ENCODE measurements around the gene SUFU.
A peak's percentile ranks its signal among the peaks of the same experiment; 100 is the strongest.
"Not testable (repeated sequence)": the region's sequence is repeated elsewhere in the genome, so short reads cannot be mapped to it uniquely, and the experiment has no call there.

SUFU gene

DNA sequence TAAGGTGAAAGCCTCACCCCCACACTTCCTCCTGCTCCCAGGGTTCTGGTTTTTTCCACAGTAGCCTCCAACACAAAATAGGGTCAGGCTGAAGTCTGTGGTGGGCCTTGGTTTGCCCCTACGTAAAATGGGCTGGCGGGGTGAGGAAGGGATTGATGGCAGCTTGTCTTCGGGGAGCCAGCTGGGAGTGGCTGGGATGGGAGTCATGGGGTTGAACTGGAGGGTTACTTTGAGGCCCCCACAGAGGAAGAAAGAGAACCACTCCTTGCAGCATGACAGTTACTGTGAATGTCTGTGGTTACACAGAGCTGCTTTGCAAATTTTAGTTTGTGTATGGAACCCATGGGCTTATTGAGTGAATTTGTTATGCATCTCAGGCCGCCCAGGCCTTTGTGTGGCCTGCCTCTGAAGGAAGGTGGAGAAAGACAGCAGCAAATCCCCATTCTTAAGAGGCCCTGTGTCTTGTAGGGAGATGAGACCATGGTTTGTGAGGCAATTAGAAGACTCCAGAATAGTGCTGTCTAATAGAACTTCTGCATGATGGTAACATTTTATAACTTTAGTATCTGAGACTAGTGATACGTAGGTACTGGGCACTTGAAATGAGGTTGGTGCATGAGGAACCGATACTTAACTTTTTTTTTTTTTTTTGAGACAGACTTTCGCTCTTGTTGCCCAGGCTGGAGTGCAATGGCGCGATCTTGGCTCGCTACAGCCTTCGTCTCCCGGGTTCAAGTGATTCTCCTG, 148.6 kb downstream of the SUFU start:
- no peak for DNase-seq (ENCODE audit: low read depth in 2 of 2)

DNA sequence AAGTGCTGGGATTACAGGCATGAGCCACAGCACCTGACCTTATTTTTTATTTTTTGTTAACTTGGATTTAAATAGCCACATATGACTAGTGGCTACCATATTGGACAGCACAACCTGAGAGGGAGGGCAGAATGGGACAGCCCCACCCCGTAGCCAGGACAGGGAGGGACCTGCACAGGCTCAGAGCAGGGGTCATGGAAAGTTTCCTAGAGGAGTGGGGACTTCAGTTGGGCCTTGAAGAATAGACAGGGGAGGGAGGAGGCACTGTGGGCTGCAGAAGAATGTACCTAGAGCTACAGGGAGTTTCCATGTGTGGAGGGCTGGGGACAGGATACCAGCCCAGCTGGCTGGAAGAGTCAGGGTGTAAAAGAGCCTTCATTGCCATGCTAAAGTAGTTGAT, 149.3 kb downstream of the SUFU start:
- DNase-seq (ENCODE audit: low read depth in 2 of 2), result no peak

DNA sequence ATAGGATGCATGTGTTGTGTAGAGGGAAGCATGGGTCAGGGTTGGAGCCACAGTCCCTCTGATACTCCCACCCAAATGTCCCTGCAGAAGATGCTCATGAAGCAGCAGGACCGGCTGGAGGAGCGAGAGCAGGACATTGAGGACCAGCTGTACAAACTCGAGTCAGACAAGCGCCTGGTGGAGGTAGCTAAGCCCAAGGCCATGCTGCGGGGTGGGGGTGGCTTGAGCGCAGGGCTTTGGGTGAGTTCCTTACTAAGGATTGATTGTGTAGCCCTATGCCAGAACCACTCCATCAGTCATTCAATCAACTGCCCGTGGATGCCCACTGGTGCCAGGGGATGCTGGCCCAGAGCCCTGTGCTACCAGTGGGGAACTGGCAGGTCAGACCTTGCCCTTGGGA, 150.8 kb downstream of the SUFU start:
- no peak for DNase-seq (ENCODE audit: low read depth in 2 of 2)

DNA sequence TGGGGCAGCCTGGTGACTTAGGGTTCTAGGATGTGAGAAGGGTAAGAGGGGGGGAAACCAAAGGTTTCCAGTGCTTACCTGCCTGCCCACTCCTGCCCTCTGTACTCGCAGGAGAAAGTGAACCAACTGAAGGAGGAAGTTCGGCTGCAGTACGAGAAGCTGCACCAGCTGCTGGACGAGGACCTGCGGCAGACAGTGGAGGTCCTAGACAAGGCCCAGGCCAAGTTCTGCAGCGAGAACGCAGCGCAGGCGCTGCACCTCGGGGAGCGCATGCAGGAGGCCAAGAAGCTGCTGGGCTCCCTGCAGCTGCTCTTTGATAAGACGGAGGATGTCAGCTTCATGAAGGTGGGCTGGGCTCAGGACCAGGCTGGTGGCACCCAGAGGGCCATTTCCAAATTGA, 151.2 kb downstream of the SUFU start:
- DNase-seq (ENCODE audit: low read depth in 2 of 2), result no peak

DNA sequence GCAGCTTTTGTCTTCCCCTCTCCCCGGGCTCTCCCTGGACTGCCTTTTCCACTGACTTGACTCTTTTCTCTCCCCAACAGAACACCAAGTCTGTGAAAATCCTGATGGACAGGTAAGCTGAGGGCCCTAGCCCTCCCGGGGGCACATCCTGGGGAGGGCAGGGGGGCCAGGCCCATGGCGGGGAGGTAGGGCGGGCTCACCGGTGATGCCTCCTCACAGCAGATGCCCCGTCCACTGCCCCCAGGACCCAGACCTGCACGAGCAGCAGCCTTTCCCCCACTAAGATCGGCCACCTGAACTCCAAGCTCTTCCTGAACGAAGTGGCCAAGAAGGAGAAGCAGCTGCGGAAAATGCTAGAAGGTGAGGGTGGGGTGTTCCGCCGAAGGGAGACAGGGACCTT, 152.3 kb downstream of the SUFU start:
- DNase-seq (ENCODE audit: low read depth in 2 of 2), result no peak

DNA sequence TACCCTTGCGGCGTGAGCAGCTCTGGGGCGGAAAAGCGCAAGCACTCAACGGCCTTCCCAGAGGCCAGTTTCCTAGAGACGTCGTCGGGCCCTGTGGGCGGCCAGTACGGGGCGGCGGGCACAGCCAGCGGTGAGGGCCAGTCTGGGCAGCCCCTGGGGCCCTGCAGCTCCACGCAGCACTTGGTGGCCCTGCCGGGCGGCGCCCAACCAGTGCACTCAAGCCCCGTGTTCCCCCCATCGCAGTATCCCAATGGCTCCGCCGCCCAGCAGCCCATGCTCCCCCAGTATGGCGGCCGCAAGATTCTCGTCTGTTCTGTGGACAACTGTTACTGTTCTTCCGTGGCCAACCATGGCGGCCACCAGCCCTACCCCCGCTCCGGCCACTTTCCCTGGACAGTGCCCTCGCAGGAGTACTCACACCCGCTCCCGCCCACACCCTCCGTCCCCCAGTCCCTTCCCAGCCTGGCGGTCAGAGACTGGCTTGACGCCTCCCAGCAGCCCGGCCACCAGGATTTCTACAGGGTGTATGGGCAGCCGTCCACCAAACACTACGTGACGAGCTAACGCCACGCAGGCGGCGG, 153.1 kb downstream of the SUFU start:
- no peak for DNase-seq (ENCODE audit: low read depth in 2 of 2)

DNA sequence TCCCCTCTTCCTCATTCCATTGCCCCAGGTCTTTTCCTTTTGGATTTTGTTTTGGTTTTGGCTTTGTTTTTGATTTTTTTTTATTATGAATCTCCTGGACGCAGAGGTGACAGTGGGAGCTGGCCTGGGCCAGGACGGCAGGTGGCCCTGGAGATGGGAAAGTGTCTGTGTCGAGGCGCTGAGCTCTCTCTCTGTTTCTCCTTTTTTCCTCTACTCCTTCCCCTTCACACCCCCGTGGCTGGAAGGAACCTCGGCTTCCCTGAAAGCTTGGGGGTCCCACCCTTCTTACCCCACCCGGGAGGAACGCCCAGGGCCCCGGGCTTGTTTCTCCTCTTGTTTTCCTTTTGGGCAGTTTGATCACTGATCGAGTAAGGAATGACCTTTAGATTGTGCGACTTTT, 153.7 kb downstream of the SUFU start:
- DNase-seq (ENCODE audit: low read depth in 2 of 2), result no peak

GRCh38 chr10:102657984-102658724, 154.4 kb downstream of the SUFU start:
- no peak for DNase-seq (ENCODE audit: low read depth in 2 of 2)

DNA sequence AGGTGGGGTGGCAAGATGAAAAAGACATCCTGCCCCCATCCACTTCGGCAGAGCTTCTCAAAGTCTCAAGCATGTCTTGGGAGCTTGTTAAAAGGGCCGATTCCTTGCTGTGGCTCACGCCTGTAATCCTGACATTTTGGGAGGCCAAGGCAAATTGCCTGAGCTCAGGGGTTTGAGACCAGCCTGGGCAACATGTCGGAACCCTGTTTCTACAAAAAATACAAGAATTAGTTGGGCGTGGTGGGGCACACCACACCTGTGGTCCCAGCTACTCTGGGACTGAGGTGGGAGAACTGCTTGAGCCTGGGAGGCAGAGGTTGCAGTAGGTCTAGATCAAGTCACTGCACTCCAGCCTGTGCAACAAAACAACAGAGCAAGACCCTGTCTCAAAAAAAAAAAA, 155.0 kb downstream of the SUFU start:
- DNase-seq (ENCODE audit: low read depth in 2 of 2), result no peak

GRCh38 chr10:102660888-102661657, 157.3 kb downstream of the SUFU start:
- DNase-seq (ENCODE audit: low read depth in 2 of 2), result peak in 1 of 2 experiments; percentile 66

DNA sequence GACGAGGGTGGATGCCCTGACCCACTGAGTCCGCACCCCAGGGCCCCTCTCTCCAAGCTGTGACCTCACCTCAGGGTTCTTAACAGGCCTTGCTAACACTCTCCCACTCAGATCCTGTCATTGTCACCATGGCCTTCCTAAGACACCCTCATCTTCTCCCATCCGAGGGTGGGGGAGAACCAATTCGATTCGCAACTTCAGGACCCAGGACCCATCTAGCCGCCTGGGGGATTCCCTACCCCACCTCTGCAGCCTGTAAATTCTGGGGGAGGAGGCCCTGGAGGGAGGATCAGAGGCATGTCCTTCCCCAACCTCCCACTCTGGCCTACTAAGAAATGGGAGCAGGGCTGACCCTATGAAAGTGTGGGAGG, 157.9 kb downstream of the SUFU start:
- no peak for DNase-seq (ENCODE audit: low read depth in 2 of 2)

DNA sequence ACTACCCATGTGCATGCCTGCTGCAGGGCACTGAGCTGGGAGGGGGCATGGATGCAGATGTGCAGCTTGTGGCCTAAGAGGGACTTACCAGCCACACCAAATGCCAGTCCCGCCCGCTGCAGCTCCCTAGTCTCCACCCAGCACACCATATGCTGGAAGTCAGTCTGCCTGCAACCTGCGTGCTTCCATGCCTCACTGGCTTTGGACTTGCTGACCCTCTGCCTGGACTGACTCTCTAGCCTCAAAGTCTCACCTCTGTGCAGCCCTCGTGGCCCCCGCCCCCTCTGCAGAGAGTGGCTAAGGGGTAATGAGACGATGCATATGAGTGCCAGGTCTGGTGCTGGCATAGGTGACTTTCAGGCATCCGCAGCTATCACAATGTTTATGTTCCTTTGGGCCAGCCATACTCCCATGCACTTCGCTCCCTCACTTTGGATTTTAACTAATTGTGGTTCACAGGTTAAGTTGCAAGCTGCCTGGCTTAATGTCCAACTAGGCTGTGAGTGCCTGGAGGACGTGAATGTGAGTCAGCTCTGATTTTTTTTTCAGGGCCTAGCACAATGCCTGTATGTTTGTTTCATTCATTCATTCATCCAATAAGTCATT, 162.2 kb downstream of the SUFU start:
- DNase-seq (ENCODE audit: low read depth in 2 of 2), result no peak

DNA sequence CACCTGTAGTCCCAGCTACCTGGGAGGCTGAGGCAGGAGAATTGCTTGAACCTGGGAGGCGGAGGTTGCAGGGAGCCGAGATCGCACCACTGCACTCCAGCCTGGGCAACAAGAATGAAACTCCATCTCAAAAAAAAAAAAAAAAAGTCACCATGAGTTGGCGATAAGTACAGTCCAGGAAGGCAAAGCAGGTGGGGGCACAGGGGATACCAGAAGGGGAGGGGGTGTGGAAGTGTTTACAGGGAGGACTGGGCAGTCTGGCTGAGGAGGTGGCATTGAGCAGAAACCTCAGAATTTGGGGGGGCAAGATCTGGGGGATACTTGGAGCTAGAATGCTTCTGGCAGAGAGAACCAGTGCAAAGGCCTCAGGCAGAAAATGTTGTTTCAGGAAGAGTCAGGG, 163.6 kb downstream of the SUFU start:
- not testable (repeated sequence) for DNase-seq (ENCODE audit: low read depth in 2 of 2)

GRCh38 chr10:102668326-102669107, 164.7 kb downstream of the SUFU start:
- no peak for DNase-seq (ENCODE audit: low read depth in 2 of 2)

DNA sequence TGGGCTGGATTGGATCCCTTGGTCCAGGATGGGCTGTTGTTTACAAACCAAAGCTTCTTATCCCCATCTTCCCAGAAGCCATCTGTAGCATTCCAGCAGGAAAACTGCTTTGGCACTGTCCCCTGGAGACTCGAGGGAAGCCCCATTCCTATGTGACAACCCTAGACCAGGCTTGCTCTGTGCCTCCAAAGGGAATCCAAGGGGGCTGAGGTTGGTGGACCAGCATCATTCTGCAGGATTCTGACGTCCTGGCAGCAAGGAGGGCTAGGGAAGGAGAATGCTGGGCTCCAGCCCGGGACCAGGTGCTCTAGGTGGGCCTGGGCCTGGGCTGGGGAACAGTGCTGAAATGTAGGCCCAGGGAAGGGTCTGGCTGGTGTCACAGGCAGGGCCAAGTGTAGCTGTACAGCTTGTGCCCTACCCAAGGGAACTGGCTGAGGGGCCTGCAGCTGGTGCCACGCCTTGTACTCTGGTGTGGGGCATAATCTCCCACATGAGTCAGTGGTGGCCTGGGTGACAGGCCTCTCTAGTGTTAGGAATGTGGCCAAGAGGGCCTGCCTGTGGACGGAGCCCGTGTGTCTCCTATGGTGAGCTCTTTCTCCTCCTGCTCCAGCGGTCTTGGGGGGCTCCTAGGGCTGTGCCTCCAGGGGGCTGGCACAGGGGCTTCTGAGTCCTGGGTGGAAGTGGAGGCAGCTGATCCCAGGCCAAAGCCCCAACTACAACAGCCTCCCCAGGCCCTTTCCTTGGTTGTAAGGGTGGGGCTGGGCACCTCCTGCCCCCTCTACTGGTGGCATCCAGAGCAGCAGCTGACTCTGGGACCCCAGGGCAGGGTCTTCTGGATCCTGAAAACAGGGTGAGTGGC, 165.7 kb downstream of the SUFU start:
- DNase-seq (ENCODE audit: low read depth in 2 of 2), result no peak

GRCh38 chr10:102670065-102670670, 166.4 kb downstream of the SUFU start:
- DNase-seq (ENCODE audit: low read depth in 2 of 2), result no peak

DNA sequence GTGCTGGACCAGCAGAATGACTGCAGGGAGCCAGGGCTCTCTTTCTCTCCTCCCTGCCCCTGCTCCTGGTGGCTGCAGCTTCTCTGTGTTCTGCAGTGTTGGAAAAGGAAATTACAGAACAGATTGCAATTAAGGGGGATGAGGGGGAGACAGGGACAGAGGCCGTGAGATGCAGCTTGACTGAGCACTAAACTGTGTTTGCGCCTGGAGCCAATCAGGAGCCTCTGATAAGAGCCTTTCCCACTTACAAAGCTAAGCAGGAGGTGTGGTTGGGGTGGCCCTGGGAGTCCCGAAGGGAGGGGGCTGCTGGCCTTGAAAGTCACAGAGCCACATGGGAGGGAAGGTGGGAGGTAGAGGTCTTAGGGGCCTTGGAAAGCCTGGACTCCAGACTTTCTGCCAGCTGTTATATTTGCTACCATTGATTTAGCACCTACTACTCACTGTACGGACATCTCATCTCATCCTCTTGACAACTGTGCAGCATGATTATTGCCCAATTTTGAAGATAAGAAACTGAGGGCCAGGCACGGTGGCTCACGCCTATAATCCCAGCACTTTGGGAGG, 167.2 kb downstream of the SUFU start:
- no peak for DNase-seq (ENCODE audit: low read depth in 2 of 2)

GRCh38 chr10:102673236-102673818, 169.6 kb downstream of the SUFU start:
- DNase-seq (ENCODE audit: low read depth in 2 of 2), result no peak
